Measurements from ENCODE around the gene PLCL1.

- TF ChIP-seq EZH2 (IDR thresholded peaks at IDR 0.05; ENCODE audit: insufficient read depth, poor library complexity, severe bottlenecking): no peak
- no peak for TF ChIP-seq EZH2phosphoT487 (IDR thresholded peaks at IDR 0.05; ENCODE audit: insufficient read depth, low read depth)
Measured at GRCh38 chr2:197939787-197940186, 135.4 kb downstream of the PLCL1 start.

Measured in GM23248 (cell line).